ENCODE results near the gene SLC35E3.

DNA sequence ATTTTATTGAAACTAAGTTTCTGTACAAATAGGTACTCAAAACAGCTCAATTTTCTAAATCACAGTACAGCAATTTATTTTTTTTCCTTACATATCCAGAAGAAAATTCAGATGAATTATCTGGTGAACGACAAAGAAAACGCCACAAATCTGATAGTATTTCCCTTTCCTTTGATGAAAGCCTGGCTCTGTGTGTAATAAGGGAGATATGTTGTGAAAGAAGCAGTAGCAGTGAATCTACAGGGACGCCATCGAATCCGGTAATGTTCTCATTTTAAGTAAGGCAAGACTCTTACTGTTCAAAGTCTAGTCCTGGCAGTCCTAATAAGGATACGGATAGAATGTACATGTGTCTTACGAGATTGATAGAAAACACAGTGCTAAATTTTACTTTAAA lies 82.7 kb downstream of the SLC35E3 start:
- TF ChIP-seq, protein P1, sequence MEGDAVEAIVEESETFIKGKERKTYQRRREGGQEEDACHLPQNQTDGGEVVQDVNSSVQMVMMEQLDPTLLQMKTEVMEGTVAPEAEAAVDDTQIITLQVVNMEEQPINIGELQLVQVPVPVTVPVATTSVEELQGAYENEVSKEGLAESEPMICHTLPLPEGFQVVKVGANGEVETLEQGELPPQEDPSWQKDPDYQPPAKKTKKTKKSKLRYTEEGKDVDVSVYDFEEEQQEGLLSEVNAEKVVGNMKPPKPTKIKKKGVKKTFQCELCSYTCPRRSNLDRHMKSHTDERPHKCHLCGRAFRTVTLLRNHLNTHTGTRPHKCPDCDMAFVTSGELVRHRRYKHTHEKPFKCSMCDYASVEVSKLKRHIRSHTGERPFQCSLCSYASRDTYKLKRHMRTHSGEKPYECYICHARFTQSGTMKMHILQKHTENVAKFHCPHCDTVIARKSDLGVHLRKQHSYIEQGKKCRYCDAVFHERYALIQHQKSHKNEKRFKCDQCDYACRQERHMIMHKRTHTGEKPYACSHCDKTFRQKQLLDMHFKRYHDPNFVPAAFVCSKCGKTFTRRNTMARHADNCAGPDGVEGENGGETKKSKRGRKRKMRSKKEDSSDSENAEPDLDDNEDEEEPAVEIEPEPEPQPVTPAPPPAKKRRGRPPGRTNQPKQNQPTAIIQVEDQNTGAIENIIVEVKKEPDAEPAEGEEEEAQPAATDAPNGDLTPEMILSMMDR (IDR thresholded peaks at IDR 0.05; ENCODE audit: insufficient read depth, low read length, poor library complexity, severe bottlenecking): no peak
- TF ChIP-seq EZH2phosphoT487 (conservative IDR thresholded peaks at IDR 0.05; ENCODE audit: low read length): no peak
